Measurements from ENCODE around the gene HDHD3.
A peak's percentile ranks its signal among the peaks of the same experiment; 100 is the strongest.

Gene HDHD3

DNA sequence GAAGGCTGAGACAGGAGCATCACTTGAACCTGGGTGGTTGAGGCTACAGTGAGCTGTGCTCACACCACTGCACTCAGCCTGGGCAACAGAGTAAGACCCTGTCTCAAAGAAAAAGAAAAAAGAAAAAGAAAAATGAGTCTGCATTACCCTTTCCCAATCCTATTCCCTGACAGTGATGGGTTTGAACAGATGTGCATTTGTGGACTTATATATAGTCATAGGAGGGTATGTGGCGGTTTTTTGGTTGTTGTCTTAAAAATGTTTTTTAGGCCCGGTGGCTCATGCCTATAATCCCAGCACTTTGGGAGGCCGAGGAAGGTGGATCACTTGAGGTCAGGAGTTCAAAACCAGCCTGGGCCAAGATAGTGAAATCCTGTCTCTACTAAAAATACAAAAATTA lies 13.4 kb downstream of the HDHD3 start:
- DNase-seq (ENCODE audit: low read depth), result no peak

GRCh38 chr9:113361304-113362018 lies 15.3 kb downstream of the HDHD3 start:
- no peak for DNase-seq (ENCODE audit: low read depth)

DNA sequence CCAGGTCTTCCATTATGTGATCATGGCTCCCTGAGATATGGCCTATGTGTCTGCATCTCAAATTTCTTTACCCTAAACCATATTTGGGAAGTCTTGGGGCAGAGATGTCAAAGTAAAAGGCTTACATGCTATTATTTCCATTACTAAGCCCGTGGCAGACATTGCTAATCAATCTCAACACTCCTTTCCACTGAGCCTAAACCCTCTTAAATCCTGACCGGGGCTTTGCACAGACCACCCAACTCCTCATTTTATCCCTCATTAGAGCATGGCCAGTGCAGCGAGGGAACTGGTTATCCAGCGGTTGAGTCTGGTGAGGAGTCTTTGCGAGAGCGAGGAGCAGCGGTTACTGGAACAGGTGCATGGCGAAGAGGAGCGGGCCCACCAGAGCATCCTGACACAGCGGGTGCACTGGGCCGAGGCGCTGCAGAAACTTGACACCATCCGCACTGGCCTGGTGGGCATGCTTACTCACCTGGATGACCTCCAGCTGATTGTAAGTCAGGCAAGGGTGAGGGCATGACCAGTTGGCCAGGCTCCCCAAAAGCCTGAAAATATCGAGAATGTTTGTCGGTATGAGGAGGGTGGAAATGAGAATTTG lies 16.4 kb downstream of the HDHD3 start:
- DNase-seq (ENCODE audit: low read depth), result no peak

- DNase-seq (ENCODE audit: low read depth), result no peak
These were observed 17.4 kb downstream of the HDHD3 start for GRCh38 chr9:113359385-113359784.

- no peak for DNase-seq (ENCODE audit: low read depth)
These were observed 20.0 kb downstream of the HDHD3 start for GRCh38 chr9:113356686-113357292.

GRCh38 chr9:113355040-113355596 lies 21.7 kb downstream of the HDHD3 start:
- DNase-seq (ENCODE audit: low read depth), result no peak

GRCh38 chr9:113352411-113352810 lies 24.4 kb downstream of the HDHD3 start:
- DNase-seq (ENCODE audit: low read depth), result no peak

GRCh38 chr9:113352006-113352405 lies 24.8 kb downstream of the HDHD3 start:
- no peak for DNase-seq (ENCODE audit: low read depth)

- DNase-seq (ENCODE audit: low read depth), result no peak
These were observed 25.8 kb downstream of the HDHD3 start for GRCh38 chr9:113350937-113351336.

DNA sequence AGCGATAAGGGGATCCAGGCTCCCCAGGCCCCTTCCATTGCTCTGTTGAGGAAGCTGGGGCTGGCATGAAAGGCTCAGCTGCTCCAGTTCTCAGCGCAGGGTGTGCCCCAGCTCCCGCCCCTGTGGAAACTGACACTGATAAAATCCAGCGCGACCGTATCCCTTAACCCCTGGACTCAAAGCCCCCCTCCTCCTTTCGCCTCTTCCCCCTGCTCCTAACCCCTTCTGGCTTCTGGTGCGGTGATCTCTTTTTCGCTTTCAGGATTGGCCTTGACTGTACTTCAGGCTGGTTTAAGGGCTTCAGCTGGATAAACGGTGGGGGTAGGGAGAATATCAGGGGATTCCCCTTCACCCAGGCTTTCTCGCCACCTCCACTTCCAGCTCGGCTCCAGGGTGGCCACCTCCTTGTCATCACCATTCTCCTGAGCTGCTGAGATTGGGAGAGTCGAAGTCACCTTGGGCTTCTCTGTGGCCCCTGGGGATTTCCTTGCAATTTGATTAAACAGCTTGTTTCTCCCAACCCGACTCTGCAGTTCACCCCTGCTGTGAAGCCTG lies 26.6 kb downstream of the HDHD3 start:
- DNase-seq (ENCODE audit: low read depth), result no peak

- DNase-seq (ENCODE audit: low read depth), result no peak
These were observed 27.2 kb downstream of the HDHD3 start, which contains the start of gene BSPRY for GRCh38 chr9:113349445-113350094. Gene BSPRY, plus strand, starts transcription at chr9:113349541. Its CDS starts 39 bp downstream, at chr9:113349580.

DNA sequence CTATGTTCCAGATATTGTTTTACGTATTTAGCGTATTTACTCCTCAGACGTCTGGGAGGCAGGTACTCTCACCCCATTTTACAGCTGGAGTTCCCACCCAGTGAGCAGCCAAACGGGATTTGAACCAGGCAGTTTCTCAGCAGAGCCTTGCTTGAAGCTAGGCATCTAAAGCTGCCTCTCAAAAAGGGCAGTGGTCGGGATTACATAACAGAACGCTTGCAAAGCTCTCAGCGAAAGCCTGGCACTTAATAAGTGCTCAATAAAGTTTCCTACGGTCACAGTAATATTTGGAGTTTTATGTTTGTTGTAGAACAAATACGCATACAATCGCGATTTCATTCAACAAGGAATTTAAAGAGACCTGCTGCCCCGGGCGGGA lies 27.7 kb downstream of the HDHD3 start:
- no peak for DNase-seq (ENCODE audit: low read depth)

DNA sequence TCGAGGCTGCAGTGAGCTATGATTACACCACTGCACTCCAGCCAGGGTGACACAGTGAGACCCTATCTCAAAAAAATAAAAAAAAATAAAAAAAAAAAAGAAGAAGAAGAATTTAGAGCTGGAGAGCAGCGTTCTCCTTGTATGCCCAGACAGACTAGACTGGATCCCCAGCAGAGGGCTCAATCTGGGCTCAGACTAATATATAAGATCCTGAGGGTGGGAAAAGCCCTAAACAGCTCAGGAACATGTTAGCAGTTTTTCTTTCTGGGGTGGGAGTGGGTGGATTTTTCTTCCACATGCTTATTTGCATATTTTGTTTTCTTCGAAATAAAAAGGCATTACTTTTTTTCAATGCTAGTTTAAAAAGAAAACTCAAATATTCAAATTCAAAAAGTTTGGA lies 28.3 kb downstream of the HDHD3 start:
- DNase-seq (ENCODE audit: low read depth), result no peak

DNA sequence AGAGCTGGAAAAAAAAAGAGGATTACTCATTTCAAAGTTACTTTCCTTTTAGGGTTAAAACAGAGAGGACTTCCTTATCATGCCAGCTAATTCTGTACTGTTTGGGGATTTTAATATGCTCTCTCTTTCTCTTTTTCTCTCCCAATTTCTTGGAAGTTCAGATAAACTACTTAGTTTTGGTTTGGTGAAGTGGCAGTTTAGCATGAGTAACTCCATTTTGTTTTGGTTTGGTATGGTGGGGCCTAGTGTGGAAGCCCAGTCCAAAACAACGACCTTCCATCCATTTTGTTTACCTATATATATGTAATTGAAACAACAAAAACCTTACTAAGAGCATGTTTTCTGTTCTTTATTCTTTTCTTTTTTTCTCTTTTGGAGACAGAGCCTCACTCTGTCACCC lies 31.1 kb downstream of the HDHD3 start:
- DNase-seq (ENCODE audit: low read depth), result no peak

DNA sequence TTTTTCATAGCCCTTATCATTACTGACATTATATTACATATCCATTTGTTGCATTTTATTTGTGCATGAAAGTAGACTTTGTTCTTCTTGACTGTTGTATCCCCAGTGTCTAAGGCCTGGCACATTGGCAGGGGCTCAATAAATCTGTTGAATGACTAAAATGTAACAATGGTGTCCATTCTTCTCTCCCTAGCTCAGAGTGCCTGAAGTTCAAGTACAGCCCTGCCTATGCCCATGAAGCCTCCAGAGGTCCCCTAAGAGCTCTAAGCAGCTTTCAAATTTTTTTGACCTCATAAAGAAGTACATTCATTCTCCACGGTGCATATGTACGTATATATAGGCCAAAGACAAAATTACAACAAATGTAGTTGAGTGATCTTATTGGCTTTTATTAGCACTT lies 31.6 kb downstream of the HDHD3 start:
- no peak for DNase-seq (ENCODE audit: low read depth)

- DNase-seq (ENCODE audit: low read depth), result peak; percentile 52
These were observed 33.0 kb downstream of the HDHD3 start for GRCh38 chr9:113343732-113344231.

DNA sequence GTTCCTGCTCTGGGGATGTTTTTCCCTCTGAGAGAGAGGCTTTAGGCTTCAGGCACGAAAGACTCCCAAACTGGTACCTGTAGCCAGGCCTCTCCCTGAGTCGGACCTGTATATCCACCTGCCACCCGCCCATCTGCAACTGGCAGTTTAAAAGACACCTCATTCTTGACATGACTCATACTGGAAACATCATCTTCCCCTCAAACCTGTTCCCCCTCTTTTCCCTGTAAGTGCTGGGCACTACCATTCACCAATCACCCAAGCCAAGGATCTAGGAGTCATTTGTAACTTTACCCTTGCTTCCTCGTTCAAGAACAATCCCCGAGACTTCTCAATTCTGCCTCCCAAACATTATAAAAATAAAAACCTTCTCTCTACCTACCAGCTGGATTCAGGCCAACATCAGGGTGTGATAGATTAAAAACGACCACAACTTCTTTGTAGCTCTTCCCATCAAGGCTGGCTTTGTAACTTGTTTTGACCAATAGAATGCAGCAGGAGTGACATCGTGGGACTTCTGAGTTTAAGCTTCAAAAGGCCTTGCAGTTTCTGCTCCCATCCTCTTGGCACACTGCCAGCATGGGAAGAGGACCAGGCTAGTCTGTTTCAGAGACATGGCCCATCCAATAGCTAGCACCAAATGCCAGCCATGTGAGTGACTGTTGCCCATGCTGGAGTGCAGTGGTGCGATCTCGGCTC lies 34.9 kb downstream of the HDHD3 start:
- DNase-seq (ENCODE audit: low read depth), result no peak

DNA sequence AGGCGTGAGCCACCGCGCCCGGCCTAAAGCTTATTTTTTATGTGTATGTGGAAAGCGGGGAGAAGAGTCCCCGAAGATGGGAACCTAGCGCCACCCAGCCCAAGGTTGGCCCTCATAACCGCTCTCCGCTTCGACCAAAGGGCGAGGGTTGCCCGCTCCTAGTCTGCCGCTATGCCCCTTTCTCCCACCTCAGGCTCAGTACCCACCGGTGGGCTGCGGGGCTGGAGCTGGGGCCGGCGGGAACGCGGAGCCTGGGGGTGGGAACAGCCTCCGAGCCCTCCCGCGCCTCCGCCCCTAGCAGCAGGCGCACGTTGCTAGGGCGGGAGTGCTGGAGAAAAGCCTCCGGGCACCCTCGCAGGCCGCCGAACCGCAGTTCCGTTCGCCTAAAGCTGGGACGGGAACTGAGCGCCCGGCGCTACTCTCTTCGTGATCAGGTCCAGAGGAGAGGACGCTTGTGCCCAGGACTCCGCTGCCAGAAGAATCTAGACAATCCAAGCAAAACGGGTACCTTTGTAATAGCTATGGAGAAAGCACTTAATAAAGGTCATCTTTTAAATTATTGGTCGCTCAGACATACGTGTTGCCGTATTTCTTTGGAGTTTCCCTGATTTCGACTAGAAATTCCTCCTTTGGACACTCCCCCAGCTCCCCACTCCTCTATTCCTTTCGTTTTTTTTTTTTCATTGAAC lies 36.6 kb downstream of the HDHD3 start, which contains the start of gene WDR31:
Gene WDR31, minus strand, starts transcription at position 265 of the 689 bp plus-strand sequence. CDS start 8,253 bp downstream, outside the sequence.
- DNase-seq (ENCODE audit: low read depth), result peak; percentile 70

- no peak for DNase-seq (ENCODE audit: low read depth)
These were observed 39.1 kb downstream of the HDHD3 start for GRCh38 chr9:113337714-113338113.

- no peak for DNase-seq (ENCODE audit: low read depth)
These were observed 45.0 kb downstream of the HDHD3 start for GRCh38 chr9:113331780-113332179.
